Sigmoid colon (tissue), 4 donors: Measurements from ENCODE around the gene PNMA6E.

ENCODE experiments used
- CTCF ChIP-seq, 4 experiments: fragments of 450-650 bp in 3 of 4; fragments of 200-600 bp in 1 of 4; IDR thresholded peaks; one replicate each; pipeline ENCODE4 v1.5.1; 2016 to 2019; ENCODE audit warnings: antibody characterized with exemption in 4 of 4, mild to moderate bottlenecking in 3 of 4, moderate library complexity in 2 of 4
- EP300 ChIP-seq, 4 donors: sonication (generic); formaldehyde crosslinking; IDR thresholded peaks; one replicate each; pipeline ENCODE4 v1.6.1; 2017; ENCODE audit warnings: antibody characterized with exemption in 4 of 4
- POLR2A ChIP-seq, 2 donors: fragments of 450-650 bp; IDR thresholded peaks; one replicate each; pipeline ENCODE4 v1.6.1; 2016; ENCODE audit warnings: antibody characterized with exemption in 2 of 2, mild to moderate bottlenecking in 2 of 2, moderate library complexity in 2 of 2
- POLR2AphosphoS5 ChIP-seq, 4 donors: sonication (generic); formaldehyde crosslinking; IDR thresholded peaks; one replicate each; pipeline ENCODE4 v1.6.1; 2017; ENCODE audit warnings: antibody characterized with exemption in 4 of 4

DNA sequence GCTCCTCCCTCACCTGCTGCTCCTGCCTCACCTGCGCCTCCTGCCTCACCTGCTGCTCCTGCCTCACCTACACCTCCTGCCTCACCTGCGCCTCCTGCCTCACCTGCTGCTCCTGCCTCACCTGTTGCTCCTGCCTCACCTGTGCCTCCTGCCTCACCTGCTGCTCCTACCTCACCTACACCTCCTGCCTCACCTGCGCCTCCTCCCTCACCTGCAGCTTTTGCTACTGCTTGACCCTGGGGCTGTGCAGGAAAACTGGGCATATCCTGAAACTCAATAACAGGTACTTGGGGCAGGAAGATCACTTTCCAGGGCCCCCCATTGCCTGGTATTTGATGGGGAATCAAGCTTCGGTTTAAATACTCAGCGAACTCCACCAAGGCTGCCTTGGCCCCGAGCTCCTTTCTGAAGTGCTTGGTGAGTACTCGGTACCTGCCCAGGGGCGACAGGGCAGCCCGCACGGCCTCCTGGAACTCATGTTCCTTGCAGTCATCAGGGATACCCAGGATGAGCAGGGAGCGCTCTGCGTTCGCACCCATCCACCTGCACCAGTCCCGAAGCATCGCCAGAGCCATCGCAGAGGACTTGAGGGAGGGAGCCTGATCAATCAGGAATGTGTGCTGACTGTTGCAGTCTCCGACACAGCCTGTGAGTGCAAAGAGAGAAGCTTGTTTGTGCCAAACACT lies 2.7 kb downstream of the PNMA6E start:
- no peak for TF ChIP-seq CTCF (IDR thresholded peaks at IDR 0.05)
- TF ChIP-seq EP300 (IDR thresholded peaks at IDR 0.05) = no peak
- TF ChIP-seq POLR2AphosphoS5 (IDR thresholded peaks at IDR 0.05) = no peak
- no peak for TF ChIP-seq POLR2A (IDR thresholded peaks at IDR 0.05)
